ENCODE measurements around the gene ADPRHL1. TPM values are rescaled to one million over a fixed set of nuclear protein-coding genes. Genes with fewer than 3 reads are reported as not detected.

The ADPRHL1 gene
- total and polyA plus RNA-seq, 2 donors (not counting 1 experiment from before 2014, with no cell fraction given) = 0.28 to 1.3 TPM

DNA sequence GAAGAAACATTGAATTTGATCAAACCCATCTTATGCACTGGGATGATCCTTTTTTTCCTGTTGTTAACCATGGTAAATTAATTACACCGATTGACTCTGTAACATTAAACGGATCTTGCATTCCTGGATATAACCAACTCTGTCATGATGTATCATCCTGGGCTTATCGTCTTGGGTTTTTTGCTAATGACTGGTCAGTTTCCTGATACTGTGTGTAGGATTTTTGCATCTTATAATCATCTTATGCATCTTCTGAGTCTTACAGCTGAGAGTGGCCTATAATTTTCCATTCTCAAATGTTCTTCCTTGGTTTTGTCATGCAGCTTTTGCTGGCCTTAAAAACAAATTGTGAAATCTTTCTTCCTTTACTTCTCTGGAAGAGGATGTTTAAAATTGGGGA, 24.4 kb upstream of the ADPRHL1 start:
- H3K4me2 ChIP-seq (replicated peaks; ENCODE audit: low read depth, low read length, poor library complexity, severe bottlenecking) = no peak overlapping the region
- Mint-ChIP-seq H3K4me1 (no peaks in the 10 kb centered on the region), H3K9me3 (ENCODE audit: insufficient read depth) (no peaks in the 10 kb centered on the region), H3K4me3 (no peak overlapping the region), H3K27me3 (no peaks in the 10 kb centered on the region), H3K27ac (no peak overlapping the region)
- ChIA-PET CTCF (no interaction called here), POLR2A (no interaction called here)
- no peak overlapping the region for H3K27ac ChIP-seq (ENCODE audit: low read length in 2 of 2)
- H3K36me3 ChIP-seq (replicated peaks in 1 of 2; ENCODE audit: control extremely low read depth in 1 of 2, control insufficient read depth in 1 of 2, extremely low read depth in 1 of 2, insufficient read depth in 2 of 2, low read length in 1 of 2) = peaks cover 6 to 42% of the 10 kb centered on the region in 2 experiments
- DNase-seq = no peak
- no peaks in the 10 kb centered on the region for H3K9me3 ChIP-seq (ENCODE audit: control extremely low read depth in 1 of 3, control insufficient read depth in 2 of 3, insufficient read depth in 1 of 3, low read length in 2 of 3)
- H3K79me2 ChIP-seq (ENCODE audit: control insufficient read depth, insufficient read depth, low read length) = peaks cover 5% of the 10 kb centered on the region
- no peak overlapping the region for H2AFZ ChIP-seq (ENCODE audit: insufficient read depth, low read depth, low read length, poor library complexity, severe bottlenecking)
- no peak for ATAC-seq (ENCODE audit: low read depth)
- TF ChIP-seq, protein P1, sequence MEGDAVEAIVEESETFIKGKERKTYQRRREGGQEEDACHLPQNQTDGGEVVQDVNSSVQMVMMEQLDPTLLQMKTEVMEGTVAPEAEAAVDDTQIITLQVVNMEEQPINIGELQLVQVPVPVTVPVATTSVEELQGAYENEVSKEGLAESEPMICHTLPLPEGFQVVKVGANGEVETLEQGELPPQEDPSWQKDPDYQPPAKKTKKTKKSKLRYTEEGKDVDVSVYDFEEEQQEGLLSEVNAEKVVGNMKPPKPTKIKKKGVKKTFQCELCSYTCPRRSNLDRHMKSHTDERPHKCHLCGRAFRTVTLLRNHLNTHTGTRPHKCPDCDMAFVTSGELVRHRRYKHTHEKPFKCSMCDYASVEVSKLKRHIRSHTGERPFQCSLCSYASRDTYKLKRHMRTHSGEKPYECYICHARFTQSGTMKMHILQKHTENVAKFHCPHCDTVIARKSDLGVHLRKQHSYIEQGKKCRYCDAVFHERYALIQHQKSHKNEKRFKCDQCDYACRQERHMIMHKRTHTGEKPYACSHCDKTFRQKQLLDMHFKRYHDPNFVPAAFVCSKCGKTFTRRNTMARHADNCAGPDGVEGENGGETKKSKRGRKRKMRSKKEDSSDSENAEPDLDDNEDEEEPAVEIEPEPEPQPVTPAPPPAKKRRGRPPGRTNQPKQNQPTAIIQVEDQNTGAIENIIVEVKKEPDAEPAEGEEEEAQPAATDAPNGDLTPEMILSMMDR (IDR thresholded peaks at IDR 0.05) = no peak
- no peak for TF ChIP-seq EZH2 (IDR thresholded peaks at IDR 0.05; ENCODE audit: borderline replicate concordance, insufficient read depth, low read depth, low read length, poor library complexity, severe bottlenecking)
- H3K9ac ChIP-seq (ENCODE audit: low read length) = no peak overlapping the region
- WGBS (ENCODE audit: insufficient coverage) = 100% methylated on average over 2 of the region's 3 CpGs
- no peaks in the 10 kb centered on the region for H3K4me1 ChIP-seq (ENCODE audit: control insufficient read depth in 2 of 2, insufficient read depth in 2 of 2, low read length in 2 of 2)
- intact Hi-C loops (cut with micrococcal nuclease) = no loop called here
- H3K27me3 ChIP-seq (replicated peaks in 1 of 4; ENCODE audit: control extremely low read depth in 1 of 4, control insufficient read depth in 3 of 4, insufficient read depth in 4 of 4, low read length in 3 of 4) = no peaks in the 10 kb centered on the region
- no peak overlapping the region for H3K4me3 ChIP-seq (ENCODE audit: control extremely low read depth in 1 of 5, extremely low read depth in 1 of 5, insufficient read depth in 1 of 5, low read depth in 2 of 5, low read length in 4 of 5)
- no peaks in the 10 kb centered on the region for H4K20me1 ChIP-seq (ENCODE audit: control insufficient read depth, insufficient read depth, low read length, poor library complexity, severe bottlenecking)

DNA sequence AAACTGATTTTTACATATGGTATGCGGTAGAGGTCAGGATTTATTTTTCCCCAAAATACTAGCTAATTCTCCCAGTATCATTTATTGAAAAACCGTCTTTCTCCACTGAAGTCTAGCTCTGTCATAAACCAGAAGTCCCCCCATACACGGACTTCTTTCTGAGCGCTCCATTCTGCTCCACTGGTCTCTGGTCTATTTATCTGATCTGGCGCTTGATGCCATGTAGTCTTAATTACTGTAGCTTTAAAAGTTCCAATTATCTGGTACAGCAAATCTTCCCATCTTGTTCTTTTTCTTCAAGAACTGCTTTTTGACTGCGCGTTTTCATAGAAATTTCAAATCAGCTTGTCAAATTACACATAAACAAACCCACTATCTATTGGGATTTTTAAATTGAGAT, 23.5 kb upstream of the ADPRHL1 start:
- TF ChIP-seq, protein P1 (IDR thresholded peaks at IDR 0.05) = no peak
- TF ChIP-seq EZH2 (IDR thresholded peaks at IDR 0.05; ENCODE audit: borderline replicate concordance, insufficient read depth, low read depth, low read length, poor library complexity, severe bottlenecking) = no peak
- no peak overlapping the region for H3K27ac ChIP-seq (ENCODE audit: low read length in 2 of 2)
- H3K36me3 ChIP-seq (replicated peaks in 1 of 2; ENCODE audit: control extremely low read depth in 1 of 2, control insufficient read depth in 1 of 2, extremely low read depth in 1 of 2, insufficient read depth in 2 of 2, low read length in 1 of 2) = peaks cover 6 to 46% of the 10 kb centered on the region in 2 experiments
- CTCF ChIA-PET = no interaction called here
- Mint-ChIP-seq H3K4me3 (no peak overlapping the region), H3K9me3 (ENCODE audit: insufficient read depth) (no peaks in the 10 kb centered on the region), H3K4me1 (no peaks in the 10 kb centered on the region), H3K27ac (no peak overlapping the region), H3K27me3 (no peaks in the 10 kb centered on the region)
- no peak for DNase-seq
- H3K4me3 ChIP-seq (ENCODE audit: control extremely low read depth in 1 of 5, extremely low read depth in 1 of 5, insufficient read depth in 1 of 5, low read depth in 2 of 5, low read length in 4 of 5) = no peak overlapping the region
- POLR2A ChIA-PET = no interaction called here
- no peaks in the 10 kb centered on the region for H3K27me3 ChIP-seq (replicated peaks in 1 of 4; ENCODE audit: control extremely low read depth in 1 of 4, control insufficient read depth in 3 of 4, insufficient read depth in 4 of 4, low read length in 3 of 4)
- no peaks in the 10 kb centered on the region for H3K4me1 ChIP-seq (ENCODE audit: control insufficient read depth in 2 of 2, insufficient read depth in 2 of 2, low read length in 2 of 2)
- intact Hi-C loops (cut with micrococcal nuclease) = no loop called here
- H2AFZ ChIP-seq (ENCODE audit: insufficient read depth, low read depth, low read length, poor library complexity, severe bottlenecking) = no peak overlapping the region
- no peak overlapping the region for H3K9ac ChIP-seq (ENCODE audit: low read length)
- WGBS (ENCODE audit: insufficient coverage) = 100% methylated on average over 1 of the region's 7 CpGs
- H3K9me3 ChIP-seq (ENCODE audit: control extremely low read depth in 1 of 3, control insufficient read depth in 2 of 3, insufficient read depth in 1 of 3, low read length in 2 of 3) = no peaks in the 10 kb centered on the region
- no peaks in the 10 kb centered on the region for H4K20me1 ChIP-seq (ENCODE audit: control insufficient read depth, insufficient read depth, low read length, poor library complexity, severe bottlenecking)
- no peak overlapping the region for H3K4me2 ChIP-seq (replicated peaks; ENCODE audit: low read depth, low read length, poor library complexity, severe bottlenecking)
- H3K79me2 ChIP-seq (ENCODE audit: control insufficient read depth, insufficient read depth, low read length) = no peaks in the 10 kb centered on the region
- ATAC-seq (ENCODE audit: low read depth) = no peak
